GM21737 (cell line): ENCODE measurements around the gene FN3K.

ENCODE experiments used
- ATAC-seq: cut with Tn5 transposase; IDR thresholded peaks from one replicate; pipeline ENCODE4 v1.9.1; 2021; ENCODE audit warnings: mild to moderate bottlenecking, moderate library complexity; ENCODE audit not compliant: unreplicated experiment

FN3K gene

DNA sequence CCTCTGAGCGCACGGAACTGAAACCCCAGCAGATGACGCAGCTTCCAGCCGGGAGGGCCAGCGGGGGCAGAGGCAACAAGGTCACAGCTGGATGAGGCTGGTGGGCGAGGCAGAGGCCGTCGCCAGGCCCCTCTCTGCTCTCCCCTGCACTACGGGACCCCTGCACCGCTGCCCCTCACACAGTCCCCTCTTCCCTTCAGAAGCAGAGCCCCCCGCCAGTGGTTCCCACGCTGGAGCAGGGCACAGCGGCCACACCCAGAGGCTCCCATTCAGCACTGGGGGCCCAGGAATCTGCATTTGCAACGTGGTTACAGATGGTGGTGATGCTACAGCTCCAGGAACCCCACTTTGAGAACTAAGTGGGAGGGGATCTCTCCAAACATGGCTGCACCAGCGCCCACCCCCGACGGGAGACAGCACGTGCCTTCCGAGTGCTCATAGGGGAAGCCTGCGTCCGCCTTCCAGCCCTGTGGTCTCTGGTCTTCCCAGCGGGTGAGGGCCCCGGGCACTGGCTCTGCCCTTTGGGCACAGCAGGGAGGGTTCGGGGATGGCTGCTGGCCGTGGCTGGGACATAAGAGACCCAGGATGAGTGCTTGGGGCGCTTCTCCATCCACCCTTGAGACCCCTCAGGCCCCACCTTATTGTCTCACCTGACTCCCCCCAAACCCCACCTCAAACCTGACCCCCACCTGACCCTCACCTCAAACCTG, 32.2 kb upstream of the FN3K start:
- ATAC-seq = no peak

DNA sequence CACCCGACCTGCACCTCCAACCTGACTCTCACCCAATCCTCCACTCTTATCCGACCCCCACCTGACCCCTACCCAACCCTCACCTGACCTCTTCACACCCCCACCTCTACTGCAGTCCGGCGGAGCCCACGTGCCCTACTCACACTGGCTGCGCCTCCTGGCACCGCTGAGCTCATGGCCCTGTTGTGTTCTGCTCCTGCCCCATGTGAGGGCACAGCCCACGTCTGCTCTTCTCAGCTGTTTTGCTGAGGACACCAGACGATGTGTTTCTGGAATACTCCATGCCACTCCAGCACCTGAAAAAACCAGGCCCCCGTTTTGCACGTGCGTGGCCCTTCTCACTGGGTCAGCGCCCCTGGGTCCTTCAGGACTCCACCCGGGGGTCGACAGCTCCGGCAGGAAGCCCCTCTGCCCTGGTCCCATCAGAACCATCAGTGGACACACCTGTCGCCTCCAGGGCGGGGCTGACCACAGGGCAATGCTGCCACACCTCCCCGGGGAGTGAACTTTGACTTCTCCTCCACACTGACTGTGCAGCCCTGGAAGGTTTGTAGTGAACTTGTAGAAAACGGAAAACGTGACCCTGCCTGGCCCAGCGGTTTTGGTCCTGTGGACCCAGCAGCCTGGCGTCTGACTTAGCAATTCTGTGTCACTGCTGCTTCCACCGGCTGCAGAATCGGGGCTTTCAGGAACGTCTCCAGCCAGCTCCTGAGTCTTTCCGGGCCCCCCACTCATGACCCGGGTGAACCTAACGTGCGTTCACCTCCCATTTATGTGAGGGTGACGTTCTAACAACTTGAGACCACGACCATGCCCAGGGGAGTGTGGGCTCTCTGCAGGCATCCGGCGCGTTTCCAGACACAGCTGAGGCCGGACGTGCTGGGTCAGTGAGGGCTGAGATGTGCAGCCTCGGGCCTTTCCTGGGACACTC, 31.2 kb upstream of the FN3K start:
- ATAC-seq = no peak

DNA sequence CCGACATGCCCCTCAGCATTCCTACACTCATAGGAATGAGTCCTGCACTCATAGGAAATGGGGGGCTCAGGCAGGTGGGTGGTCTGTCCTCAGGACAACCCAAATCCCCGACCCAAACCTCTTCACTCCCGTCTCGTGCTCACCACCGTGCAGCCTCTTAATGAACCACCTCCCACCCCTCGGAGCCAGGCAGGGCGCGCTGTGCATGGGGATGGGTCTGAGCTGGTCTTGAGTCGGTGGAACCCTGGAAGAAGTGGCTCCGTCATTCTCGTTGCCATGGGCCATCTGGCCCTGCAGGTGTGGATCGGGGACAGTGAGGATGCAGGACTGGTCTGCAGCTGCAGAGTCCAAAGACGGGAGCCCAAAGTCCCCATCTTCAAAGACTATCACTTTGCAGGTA, 30.5 kb upstream of the FN3K start:
- ATAC-seq = no peak

DNA sequence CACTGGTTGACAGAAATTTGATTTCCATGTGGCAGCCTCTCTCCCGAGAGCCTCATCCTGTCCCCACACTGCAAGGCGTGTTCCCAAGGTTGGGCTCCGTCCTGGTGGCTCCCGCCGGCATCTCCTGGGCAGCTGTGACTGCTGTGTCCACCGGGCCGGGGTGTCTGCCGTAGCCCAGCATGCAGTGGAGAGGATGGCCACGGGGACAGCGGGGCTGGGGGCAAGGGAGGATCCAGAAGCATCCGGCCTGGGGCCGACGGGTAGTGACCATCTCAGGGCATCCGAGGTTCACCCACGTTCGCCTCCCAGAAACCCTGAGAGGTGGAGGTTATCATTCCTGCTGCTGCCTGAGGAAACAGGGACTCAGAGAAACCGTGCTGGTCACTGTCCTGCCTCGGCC, 29.7 kb upstream of the FN3K start:
- ATAC-seq = no peak

DNA sequence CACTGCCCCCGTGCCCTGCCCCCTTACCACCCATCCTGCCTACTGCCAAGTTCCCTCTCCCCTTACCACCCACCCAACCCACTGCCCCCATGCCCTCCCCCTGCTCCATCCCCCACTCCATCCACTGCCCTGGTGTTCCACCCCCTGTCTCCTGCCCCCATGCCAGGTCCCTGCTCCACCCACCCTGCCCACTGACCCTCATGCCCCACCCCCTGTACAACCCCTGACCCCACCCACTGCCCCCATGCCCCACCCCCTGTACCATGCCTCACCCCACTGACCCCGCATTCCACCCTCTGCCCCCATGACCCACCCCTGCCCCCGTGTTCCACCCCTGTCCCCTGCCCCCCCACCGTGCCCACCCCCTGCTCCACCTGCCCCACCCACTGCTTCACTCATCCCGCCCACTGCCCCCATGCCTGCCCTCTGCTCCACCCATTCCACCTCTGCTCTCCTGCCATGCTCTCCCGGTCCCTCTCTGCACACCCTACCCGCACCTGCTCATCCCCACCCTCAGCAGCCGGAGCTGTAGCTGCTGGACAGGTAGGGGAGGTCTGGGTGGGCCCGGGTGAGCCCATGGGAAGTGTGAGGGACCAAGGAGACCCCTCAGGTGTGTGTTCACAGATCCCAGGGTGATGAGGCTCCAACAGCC, 26.3 kb upstream of the FN3K start:
- ATAC-seq = no peak

DNA sequence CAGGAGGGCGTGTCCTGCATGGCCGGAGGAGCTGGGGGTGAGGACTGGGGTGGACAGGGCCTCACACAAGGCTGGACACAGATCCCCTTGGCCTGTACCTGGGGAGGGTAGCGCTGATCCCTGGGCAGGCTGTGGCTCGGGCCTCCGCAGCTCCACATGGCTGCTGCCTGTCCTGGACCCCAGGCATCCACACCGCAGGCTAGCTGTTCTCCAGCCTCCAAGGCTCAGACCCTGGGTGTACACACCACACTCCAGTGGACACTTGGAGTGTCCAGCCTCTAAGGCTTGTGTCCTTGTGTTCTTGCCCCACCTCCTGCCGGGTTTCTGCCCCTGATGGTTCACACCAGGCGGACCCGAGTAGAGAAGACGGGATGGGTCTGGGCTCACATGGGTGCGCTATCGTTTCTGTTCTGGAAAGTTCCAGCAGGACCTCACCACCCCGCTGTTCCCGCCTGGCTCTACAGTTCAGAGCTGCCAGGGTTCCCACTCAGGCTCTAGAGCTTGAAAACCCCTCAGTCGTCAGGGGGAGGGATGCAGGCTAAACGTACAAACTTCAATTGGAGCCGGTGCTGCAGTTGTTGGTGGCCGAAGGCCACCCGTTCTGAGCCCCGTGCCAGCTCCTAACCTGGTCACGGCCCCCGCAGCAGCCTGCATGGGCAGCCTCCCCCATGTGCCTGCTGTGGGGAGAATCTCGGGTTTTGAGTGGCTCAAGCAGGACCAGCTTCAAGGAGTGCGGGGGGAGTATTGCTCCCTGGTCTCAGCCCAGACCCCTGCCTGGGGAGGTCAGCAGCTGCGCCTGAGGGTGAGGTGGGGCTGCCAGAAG, 25.5 kb upstream of the FN3K start:
- ATAC-seq = no peak

DNA sequence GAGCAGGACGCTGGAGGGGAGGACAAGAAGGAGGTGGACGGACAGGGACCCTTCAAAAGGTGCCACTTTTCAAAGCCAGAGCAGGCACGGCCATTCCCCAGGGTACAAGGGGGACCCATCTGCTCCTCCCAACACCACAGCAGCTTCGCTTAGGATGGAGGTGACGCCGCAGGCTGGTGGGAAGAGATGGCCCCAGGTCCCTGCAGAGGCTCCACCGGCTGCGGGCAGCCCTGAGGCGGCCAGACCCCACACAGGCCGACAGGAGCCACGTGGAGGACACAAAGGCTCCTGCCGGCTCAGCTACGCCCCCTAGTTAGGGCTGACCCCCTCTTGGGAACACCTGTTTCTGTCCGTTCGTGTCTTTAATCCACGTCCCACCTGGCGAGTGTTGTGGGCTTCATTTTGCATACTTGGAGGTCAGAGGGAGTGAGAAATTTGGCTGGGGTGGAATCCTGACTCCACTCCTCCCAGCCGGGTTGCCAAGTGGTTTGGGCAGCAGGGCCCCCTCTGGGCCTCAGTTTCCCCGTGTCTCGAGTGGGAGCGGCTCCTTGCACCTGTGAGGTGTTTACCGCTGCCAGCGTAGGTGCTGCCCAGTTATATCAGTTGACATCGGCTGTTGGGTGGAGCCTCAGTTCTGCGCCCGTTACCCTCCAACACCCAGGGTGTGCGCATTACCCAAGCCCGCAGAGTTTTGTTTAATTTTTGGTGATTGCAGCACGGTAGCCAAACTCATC, 24.7 kb upstream of the FN3K start:
- ATAC-seq = no peak

DNA sequence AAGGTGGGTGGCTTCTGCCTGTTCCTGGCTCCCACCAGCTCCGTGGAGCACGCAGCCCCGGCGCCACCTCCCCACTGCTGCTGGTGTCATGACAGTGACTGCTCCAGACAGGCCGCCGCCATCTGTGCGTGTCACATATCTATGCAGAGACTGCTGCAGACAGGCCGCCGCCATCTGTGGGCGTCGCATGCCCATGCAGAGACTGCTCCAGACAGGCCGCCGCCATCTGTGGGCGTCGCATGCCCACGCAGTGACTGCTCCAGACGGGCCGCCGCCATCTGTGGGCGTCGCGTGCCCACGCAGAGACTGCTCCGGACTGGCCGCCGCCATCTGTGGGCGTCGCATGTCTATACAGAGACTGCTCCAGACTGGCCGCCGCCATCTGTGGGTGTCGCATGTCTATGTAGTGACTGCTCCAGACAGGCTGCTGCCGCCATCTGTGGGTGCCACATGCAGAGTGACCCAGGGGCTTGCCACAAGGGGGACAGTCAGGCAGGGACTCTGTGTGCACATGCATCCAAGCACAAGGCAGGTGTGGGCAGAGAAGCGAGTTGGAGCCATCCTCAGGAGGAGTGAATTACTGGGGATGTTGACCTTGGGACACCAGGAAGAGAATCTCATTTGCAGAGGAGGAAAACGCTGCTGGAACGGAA, 22.2 kb upstream of the FN3K start:
- ATAC-seq = no peak

DNA sequence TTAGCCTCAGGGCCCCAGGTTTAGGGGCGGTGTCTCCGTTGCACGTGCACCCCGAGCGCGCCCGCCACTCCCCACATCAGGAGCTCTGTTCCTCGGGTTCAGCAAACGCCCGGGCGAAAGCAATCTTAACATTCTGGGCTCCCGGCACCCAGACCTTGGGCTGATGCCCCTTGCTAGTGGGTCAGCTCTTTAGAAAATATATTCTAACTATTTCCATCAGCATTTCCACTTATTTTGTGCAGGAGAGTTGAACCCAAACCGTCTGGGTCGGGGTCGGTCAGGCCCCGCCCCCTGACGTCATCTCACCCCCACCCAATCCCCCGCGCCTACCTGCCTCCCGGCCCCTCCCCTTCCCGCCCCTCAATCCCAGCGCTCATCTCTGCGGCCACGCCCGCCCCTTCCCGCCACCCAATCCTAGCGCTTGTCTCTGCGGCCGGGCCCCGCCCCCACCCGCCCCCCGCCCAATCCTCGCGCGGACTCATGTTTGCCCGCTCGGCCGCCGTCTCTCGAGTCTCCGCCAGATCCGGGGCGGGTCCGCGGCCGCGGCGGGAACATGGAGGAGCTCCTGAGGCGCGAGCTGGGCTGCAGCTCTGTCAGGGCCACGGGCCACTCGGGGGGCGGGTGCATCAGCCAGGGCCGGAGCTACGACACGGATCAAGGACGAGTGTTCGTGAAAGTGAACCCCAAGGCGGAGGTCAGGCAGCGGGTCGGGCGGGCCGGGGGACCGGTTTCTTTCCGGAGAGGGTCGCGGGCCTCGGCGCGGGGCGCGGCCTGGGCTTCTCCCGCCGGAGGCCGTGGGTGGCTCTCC, 19.0 kb upstream of the FN3K start, which contains the start of gene FN3KRP:
FN3KRP (plus strand) TSS at position 504 of the 808 bp plus-strand sequence; CDS start at position 554, 50 bp downstream.
- peak; percentile 65 for ATAC-seq

DNA sequence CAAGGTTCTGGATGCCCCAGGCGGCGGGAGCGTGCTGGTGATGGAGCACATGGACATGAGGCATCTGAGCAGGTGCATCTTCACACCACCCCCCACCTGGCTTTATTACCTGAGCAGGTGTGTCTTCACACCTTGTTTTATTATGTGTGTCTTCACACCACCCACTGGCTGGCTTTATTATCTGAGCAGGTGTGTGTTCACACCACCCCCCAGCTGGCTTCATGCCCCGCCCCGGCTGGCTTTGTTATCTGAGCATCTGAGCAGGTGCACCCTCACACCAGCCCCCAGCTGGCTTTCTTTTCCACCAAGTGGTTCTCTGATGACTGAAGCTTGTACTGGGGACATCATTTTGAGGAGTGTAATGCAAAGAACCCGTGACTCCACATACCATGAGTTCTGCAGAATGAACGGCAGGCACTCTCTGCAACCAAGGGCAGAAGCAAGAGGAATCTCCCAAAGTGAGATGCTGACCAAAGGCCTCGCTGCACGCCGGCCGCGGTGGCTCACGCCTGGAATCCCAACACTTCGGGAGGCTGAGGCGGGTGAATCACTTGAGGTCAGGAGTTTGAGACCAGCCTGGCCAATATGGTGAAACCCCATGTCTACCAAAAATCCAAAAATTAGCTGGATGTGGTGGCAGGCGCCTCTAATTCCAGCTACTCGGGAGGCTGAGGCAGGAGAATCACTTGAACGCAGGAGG, 16.3 kb upstream of the FN3K start:
- no peak for ATAC-seq

DNA sequence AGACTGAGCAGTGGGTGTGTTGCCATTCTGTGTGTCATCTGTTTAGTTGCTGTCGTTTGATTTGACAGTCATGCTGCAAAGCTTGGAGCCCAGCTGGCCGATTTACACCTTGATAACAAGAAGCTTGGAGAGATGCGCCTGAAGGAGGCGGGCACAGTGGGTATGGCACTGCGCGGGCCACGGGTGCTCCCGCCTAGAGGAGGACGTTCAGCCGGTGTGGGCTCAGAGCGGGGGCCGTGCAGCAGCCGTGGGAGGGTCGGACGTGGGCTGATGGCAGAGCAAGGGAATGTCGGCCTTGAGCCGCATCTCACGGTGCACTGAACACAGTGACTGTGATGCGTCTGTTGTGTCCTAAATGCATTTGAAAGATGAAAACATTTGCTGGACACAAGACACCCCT, 15.2 kb upstream of the FN3K start:
- ATAC-seq = no peak

DNA sequence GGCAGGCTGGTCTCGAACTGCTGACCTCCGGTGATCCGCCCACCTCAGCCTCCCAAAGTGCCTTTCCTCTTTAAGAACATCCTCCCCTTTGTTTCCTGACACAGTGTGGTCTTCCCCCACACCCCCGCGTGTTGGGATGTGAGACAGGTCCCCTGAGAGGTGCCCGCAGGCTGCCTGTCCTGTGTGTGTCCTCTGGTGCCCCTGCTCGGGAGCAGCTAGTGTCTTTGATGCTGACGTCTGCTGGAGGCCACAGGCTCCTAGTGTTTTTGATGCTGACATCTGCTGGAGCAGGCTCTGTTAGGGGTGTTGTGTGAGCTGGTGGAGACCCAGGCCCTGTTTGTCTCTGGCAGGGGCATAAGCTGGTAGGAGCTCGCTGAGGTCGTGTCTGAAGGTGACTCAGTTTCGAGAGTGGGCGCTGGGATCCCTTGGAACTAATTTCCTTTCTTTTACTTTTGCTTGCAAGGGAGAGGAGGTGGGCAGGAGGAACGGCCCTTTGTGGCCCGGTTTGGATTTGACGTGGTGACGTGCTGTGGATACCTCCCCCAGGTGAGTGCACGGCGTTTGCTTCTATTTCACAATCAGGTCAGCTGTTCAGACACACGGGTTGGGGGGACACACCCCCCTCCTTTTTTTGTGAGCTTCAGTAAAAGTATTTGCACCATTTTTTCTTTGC, 12.9 kb upstream of the FN3K start:
- ATAC-seq = no peak

DNA sequence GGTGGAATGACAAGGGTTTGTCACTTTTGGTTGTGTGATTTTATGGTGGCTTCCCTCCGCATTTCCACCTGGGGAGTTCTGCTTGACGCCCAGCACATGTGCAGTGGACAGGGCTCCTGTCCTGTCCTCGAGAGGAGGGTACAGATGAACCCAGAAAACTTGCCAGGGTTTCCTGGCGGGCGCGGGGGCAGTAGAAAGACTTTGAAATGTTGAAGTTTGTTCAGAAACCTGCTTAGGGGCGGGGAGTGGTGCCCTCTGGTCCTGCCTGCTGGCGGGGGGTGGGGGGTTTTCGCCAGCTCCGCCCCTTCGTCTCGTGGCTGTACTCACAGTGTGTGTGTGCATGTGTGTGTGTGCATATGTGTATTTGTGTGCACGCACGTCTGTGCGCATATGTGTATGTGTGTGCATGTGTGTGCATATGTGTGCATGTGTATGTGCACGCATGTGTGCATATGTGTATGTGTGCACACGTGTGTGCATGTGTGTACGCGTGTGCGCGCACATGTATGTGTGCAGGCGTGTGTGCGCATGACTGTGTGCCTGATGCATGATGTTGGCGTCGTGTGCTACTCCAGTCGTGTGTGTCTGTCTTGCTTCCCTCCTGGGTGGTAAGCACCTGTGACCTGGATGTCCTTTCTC, 12.1 kb upstream of the FN3K start:
- no peak for ATAC-seq

DNA sequence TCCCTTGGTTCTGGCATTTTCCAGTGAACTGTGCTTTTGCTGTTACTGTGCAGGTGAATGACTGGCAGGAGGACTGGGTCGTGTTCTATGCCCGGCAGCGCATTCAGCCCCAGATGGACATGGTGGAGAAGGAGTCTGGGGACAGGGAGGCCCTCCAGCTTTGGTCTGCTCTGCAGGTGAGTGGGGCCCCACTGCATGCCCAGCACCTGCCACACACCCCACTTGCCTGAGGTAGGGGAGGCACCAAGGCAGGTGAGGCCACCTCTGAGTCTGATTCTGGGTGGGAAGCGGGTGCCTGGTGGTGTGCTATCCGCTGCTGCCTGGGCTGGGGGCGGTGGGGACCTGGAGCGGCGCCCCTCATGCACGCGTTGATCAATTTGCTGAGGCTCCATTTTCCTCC, 9.0 kb upstream of the FN3K start:
- no peak for ATAC-seq

DNA sequence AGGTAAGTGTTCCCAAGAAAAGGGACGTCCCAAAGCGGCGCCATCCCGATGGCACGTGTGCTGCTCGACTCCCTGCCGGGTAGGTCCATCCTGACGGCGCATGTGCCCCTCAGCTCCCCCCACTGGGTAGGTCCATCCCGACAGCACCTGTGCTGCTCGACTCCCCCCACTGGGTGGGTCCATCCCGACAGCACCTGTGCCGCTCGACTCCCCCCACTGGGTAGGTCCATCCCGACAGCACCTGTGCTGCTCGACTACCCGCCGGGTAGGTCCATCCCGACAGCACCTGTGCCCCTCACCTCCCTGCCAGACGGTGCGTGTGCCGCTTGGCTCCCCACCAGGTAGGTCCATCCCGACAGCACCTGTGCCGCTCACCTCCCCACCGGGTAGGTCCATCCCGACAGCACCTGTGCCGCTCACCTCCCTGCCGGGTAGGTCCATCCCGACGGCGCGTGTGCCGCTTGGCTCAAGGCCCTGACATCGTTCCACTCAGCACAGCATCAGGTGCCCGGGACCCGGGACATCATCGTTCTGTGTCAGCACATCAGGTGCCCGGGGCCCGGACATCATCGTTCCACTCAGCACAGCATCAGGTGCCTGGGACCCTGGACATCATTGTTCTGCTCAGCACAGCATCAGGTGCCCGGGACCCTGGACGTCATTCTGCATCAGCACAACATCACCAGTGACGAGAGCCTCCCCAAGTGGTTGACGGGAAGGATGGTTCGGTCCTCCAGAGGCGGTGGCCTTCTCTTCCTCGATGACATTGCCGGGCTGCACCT, 5.7 kb upstream of the FN3K start:
- ATAC-seq = no peak

DNA sequence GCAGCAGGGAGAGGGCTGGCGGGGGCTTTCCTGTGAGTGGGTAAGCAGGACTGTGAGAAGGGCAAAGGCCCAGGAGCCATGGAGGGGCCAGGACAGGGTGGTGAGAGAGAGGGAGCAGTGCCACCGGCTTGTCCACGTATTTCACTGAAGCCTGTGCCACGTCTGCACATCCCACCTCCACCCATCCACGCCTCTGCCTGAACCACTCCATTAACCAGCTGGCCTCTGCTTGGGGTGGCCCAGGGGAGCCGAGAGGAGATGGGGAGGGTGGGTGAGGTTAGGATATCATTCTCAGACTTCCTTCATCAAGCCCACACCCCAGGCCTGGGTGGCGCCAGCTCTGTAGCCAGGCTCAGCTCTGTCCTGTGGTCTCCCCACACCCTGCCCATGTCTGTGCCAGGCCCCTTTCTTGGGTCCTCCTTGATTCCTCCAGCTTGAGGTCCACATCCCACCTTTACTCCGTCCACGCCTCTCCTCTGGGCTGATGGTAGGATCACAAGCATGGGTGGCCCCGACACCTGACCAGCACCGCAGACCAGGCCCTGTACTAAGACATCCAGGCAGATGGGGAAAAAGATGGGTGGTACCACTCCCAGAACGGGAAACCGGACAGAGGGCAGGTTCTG, 3.2 kb upstream of the FN3K start:
- ATAC-seq = no peak
